ENCODE results near the gene IER5. TPM values are rescaled to one million over a fixed set of nuclear protein-coding genes. Genes with fewer than 3 reads are reported as not detected.
"Not testable (repeated sequence)": the region's sequence is repeated elsewhere in the genome, so short reads cannot be mapped to it uniquely, and the experiment has no call there.

The IER5 gene
- total RNA-seq, 1 donor from 2014 or later: 20.9 TPM

DNA sequence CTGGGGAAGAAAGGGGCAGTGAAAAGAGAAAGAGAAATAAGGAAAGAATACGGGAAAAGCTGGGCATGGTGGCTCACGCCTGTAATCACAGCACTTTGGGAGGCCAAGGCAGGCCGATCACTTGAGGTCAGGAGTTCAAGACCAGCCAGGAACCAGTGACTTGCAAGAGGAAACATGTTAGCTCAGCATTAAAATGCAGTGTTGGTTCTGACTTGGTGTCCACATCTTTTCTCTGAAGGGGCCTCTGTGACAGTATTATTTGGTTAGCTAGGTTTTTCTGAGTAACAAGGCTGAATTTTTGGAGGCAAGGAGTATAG, 26.8 kb downstream of the IER5 start:
- DNase-seq (ENCODE audit: low spot score): no peak

- not testable (repeated sequence) for DNase-seq (ENCODE audit: low spot score)
These were observed 27.5 kb downstream of the IER5 start for GRCh38 chr1:181115971-181116370.

- no peak for DNase-seq (ENCODE audit: low spot score)
These were observed 28.4 kb downstream of the IER5 start for GRCh38 chr1:181116819-181117390.

GRCh38 chr1:181117648-181118449, 29.3 kb downstream of the IER5 start:
- DNase-seq (ENCODE audit: low spot score): no peak

DNA sequence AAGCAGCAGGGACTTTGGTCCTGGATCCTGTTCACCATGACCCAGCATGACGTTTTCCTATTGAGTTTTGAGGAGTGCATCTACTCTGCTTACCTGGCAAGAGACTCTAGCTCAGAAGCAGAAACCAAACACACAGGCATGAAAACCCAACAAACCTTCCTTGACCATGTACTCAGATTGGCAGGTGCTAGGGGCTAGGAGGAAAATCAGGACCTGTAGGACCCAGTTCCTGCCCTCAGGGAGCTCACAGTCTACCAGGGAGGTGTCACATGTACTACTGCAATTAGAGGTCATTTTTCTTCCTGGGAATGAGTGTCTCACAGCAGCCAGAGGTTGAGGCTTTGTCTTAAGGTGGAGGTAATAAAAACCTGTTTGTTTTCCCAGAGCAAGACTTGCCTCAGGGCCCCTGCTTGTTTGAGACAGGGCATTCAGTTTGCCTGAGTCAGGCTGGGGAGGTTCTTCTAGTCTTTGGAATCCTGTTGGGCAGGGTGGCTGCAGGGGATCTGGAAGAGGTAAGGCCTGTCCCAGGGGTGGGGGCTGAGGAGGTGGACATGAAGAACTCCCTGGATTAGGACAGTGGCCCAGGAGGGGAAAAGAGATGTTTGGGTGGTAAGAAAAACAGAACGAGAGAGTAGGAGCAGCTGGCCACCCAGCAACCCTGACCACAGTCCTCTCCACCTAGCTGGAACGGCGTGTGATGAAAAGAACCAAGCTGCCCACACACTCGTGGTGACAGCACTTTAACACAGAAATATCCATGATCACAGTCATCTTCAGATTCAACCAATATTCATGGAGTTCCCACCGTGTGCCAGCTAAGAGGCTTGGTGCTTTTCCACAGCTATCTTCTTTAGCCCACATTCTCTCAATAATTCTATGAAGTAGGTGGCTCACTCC, 30.8 kb downstream of the IER5 start:
- peak; percentile 64 for DNase-seq (ENCODE audit: low spot score)

DNA sequence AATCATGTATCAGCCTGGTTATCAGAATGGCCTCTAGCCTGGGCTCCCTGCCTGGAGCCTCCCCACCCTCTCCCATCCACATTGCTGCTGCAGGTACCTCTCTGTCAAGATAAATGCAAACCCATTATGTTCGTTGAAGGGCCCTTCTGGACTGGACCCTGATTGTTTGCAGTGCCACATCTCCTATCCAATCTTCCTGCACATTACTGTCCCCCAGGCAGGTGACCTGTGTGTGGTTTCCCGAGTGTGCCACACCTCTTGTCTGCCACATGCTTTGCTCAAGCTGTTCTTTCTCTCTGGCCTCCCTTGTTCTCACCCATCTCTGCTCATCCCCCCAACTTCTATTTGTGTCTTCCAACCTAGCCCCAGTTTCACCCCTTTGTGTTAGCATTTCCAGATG, 32.4 kb downstream of the IER5 start:
- no peak for DNase-seq (ENCODE audit: low spot score)

DNA sequence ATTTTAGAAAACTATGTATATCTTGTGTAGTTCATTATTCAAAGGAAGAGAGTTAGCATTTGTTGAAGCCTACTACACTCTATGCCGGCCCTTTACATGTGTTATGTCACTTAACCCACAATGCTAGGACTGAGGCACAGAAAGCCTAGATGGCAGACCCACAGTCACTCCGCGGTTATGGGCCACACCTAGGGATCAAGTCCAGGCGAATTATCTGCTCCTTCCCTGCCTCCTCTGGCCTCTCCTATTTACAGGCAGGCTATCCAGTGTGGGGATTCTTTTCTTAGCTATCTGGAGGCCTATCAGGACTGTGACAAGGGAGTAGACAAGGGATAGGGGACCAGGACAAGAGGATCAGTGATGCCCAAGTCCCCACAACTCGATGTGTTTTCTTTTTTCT, 33.0 kb downstream of the IER5 start:
- no peak for DNase-seq (ENCODE audit: low spot score)

GRCh38 chr1:181122222-181122621, 33.7 kb downstream of the IER5 start:
- DNase-seq (ENCODE audit: low spot score): no peak

DNA sequence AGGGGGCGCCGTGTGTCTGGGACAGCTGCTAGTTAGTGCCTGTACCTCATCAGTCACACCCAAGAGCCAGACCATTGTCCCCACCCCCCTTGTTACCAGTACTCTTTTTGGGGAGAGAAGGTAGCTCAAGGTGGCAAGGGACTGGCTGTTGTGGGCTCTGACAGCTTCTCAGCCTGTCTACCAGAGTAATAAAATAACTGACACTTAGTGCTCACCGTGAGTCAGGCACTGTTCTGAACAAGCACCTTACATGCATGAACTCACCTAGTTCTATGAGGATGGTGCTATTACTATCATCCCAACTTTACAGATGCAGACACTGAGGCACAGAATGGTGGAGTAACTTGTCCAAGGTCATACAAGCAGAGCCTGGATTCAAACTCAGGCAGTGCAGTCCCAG, 34.7 kb downstream of the IER5 start:
- DNase-seq (ENCODE audit: low spot score): no peak

- no peak for DNase-seq (ENCODE audit: low spot score)
These were observed 35.8 kb downstream of the IER5 start for GRCh38 chr1:181124291-181124751.

DNA sequence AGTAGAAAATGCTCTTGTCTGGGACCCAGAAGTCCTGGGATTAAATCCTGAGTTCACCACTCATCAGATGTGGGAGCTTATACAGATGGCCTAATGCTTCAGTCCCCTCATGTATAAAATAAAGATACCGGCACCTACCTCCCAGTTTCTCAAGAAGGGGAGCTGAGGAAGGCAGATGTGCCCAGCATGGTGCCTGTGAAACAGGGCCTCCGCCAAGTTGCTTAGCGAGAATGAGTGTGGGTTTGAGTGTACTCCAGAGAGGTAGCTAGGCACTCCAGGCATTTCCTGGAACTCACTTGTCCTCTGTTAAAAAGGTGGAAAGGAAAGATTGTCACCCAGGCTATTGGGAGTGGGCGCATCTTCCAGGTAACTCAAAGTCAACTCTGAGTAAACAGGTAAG, 37.8 kb downstream of the IER5 start:
- no peak for DNase-seq (ENCODE audit: low spot score)

GRCh38 chr1:181126871-181127587, 38.5 kb downstream of the IER5 start:
- no peak for DNase-seq (ENCODE audit: low spot score)

DNA sequence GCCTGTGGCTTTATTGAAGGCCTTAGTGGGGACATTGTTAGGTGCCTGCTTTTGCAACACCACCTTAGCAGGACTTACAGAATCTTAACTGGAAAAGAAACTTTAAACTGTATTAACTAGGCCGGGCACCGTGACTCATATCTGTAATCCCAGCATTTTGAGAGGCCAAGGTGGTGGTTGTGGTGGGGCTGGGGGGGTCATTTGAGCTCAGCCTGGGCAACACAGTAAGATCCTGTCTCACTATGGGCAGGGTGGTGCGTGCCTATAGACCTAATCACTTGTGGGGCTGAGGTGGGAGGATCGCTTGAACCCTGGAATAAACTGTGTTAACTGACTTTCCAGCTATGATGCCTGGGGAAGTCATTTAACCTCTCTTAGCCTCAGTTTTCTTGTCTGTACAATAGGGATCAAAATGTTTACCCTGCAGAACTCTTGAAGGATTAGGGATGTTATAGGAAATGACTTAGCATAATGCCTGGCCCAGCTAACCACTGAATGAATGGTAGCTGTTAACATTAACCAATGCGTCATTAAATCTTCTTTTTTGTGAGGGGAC, 39.5 kb downstream of the IER5 start:
- peak; percentile 25 for DNase-seq (ENCODE audit: low spot score)

GRCh38 chr1:181128592-181129497, 40.3 kb downstream of the IER5 start:
- DNase-seq (ENCODE audit: low spot score): peak; percentile 56

DNA sequence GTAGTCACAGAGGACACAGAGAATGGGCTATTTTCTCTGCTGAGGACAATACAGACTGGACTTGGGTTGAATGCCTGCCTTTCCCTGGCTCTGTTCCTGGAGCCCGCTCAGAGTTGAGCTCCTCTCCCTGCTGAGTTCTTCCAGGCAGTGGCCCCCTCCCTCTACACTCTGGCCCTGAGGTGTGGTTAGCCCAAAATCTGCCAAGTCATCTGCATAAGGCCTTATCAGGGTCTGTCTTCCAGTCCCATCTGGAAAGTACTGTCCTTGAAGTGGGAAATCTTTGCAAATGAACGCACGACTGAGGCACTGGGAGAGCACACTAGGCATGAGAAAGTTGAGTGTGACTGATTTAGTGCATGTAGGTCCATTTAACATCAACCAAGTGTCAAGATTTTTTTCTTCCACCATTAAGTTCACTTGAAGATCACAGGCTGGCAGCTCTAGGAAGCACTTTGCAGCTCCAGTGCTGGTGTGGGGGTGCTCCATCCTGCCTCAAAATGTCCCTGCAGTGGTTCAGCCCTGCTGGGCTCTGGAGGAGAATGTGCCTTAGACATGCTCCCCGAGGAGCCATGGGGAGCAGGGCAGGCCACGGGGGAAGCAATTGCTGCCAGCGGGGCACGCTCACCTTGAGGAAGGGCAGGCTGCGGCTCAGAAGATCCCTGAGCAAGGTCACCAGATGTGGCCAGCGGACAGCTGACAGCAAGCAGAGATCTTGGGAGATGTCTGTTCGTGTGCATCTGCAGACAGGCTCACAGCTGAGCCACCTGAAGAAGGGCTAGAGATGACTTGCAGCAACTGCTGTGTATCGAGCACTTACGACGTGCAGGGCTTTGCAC, 41.5 kb downstream of the IER5 start:
- DNase-seq (ENCODE audit: low spot score): peak; percentile 63

- DNase-seq (ENCODE audit: low spot score): no peak
These were observed 42.9 kb downstream of the IER5 start for GRCh38 chr1:181131255-181131941.

DNA sequence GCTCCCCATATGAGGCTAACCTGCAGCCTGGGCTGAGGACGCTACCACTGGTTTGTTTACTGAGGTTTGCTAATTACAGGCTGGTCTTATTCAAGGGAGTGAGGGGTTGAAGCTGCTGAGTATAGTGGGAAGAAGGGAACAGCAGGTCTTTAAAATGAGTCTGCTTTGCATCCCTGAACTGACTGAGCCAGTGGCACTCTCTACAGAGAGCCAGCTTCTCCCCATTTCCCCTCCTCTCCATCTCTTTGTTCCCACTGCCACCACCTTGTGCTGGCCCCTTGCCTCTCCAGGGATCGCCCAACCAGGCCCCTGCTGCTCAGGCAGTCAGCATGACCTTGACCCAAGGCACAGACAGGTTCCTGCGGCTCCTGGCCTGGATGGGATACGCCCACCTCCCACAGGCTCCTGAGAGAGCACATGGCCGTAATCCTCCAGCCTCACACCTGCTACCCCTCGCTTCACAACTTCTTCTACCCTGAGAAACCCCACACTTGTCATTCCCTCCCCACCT, 45.0 kb downstream of the IER5 start:
- DNase-seq (ENCODE audit: low spot score): no peak

GRCh38 chr1:181133969-181134418, 45.5 kb downstream of the IER5 start:
- DNase-seq (ENCODE audit: low spot score): no peak

Measured in umbilical cord (tissue), 2 donors.